GM18505 (cell line): Measurements from ENCODE around the gene OTOA.
"Not testable (repeated sequence)": the region's sequence is repeated elsewhere in the genome, so short reads cannot be mapped to it uniquely, and the experiment has no call there.

Source experiments
- ATAC-seq: cut with Tn5 transposase; IDR thresholded peaks from one replicate; pipeline ENCODE4 v1.9.1; 2021; ENCODE audit not compliant: unreplicated experiment
- POLR2A ChIP-seq: IDR thresholded peaks from 4 replicates; pipeline ENCODE4 v1.6.1; 2011; ENCODE audit warnings: borderline replicate concordance; ENCODE audit not compliant: insufficient read depth, insufficient read length; ENCODE audit errors: extremely low read depth

OTOA gene

GRCh38 chr16:21634216-21634615, 29.6 kb upstream of the OTOA start:
- ATAC-seq, result no peak
- no peak for TF ChIP-seq POLR2A

GRCh38 chr16:21635694-21636093, 28.1 kb upstream of the OTOA start:
- ATAC-seq, result not testable (repeated sequence)

- ATAC-seq, result no peak
- no peak for TF ChIP-seq POLR2A
Observed at GRCh38 chr16:21637032-21637968, 26.5 kb upstream of the OTOA start.

- no peak for ATAC-seq
- no peak for TF ChIP-seq POLR2A
Observed at GRCh38 chr16:21638573-21638975, 25.2 kb upstream of the OTOA start.

GRCh38 chr16:21639493-21639892, 24.3 kb upstream of the OTOA start:
- no peak for TF ChIP-seq POLR2A
- no peak for ATAC-seq

GRCh38 chr16:21641916-21642315, 21.9 kb upstream of the OTOA start:
- TF ChIP-seq POLR2A, result no peak
- ATAC-seq, result no peak

GRCh38 chr16:21642861-21643260, 20.9 kb upstream of the OTOA start:
- TF ChIP-seq POLR2A, result no peak
- no peak for ATAC-seq

GRCh38 chr16:21643785-21644184, 20.0 kb upstream of the OTOA start:
- TF ChIP-seq POLR2A, result no peak
- ATAC-seq, result no peak

- TF ChIP-seq POLR2A, result no peak
- ATAC-seq, result no peak
Observed at GRCh38 chr16:21644674-21645073, 19.1 kb upstream of the OTOA start.

GRCh38 chr16:21645261-21645721, 18.5 kb upstream of the OTOA start:
- no peak for TF ChIP-seq POLR2A
- ATAC-seq, result no peak

GRCh38 chr16:21646091-21646490, 17.7 kb upstream of the OTOA start:
- no peak for ATAC-seq
- no peak for TF ChIP-seq POLR2A

- TF ChIP-seq POLR2A, result no peak
- ATAC-seq, result peak; percentile 79
Observed at GRCh38 chr16:21646721-21647561, 16.8 kb upstream of the OTOA start.

GRCh38 chr16:21647562-21648164, 16.1 kb upstream of the OTOA start:
- peak; percentile 4 for ATAC-seq
- TF ChIP-seq POLR2A, result no peak

- not testable (repeated sequence) for ATAC-seq
Observed at GRCh38 chr16:21649826-21650406, 13.9 kb upstream of the OTOA start.
